GM13976 (cell line): ENCODE data around the gene RSU1.
"Not testable (repeated sequence)": the region's sequence is repeated elsewhere in the genome, so short reads cannot be mapped to it uniquely, and the experiment has no call there.

ENCODE experiments used
- DNase-seq: peaks from one replicate; pipeline ENCODE4 v3.0.0; 2012; ENCODE audit warnings: low spot score
- in situ Hi-C: fragments of 300-500 bp; cut with MboI; formaldehyde crosslinking; loops from one replicate; pipeline ENCODE4 v1.12.0; 2022; ENCODE audit warnings: low sequenced_read_pairs, mixed read lengths, inconsistent platforms; ENCODE audit not compliant: unreplicated experiment
- TF ChIP-seq, protein P1 (sequence below): IDR thresholded peaks from 2 replicates; pipeline ENCODE4 v1.5.1; 2012; ENCODE audit warnings: borderline replicate concordance, mild to moderate bottlenecking; ENCODE audit not compliant: insufficient read depth; ENCODE audit errors: extremely low read depth, missing control alignments, control extremely low read depth

Gene RSU1

GRCh38 chr10:16769331-16769730 is 47.9 kb downstream of the RSU1 start:
- TF ChIP-seq, protein P1, sequence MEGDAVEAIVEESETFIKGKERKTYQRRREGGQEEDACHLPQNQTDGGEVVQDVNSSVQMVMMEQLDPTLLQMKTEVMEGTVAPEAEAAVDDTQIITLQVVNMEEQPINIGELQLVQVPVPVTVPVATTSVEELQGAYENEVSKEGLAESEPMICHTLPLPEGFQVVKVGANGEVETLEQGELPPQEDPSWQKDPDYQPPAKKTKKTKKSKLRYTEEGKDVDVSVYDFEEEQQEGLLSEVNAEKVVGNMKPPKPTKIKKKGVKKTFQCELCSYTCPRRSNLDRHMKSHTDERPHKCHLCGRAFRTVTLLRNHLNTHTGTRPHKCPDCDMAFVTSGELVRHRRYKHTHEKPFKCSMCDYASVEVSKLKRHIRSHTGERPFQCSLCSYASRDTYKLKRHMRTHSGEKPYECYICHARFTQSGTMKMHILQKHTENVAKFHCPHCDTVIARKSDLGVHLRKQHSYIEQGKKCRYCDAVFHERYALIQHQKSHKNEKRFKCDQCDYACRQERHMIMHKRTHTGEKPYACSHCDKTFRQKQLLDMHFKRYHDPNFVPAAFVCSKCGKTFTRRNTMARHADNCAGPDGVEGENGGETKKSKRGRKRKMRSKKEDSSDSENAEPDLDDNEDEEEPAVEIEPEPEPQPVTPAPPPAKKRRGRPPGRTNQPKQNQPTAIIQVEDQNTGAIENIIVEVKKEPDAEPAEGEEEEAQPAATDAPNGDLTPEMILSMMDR: no peak
- in situ Hi-C loops: no loop called here
- no peak for DNase-seq

GRCh38 chr10:16768702-16769101 is 48.5 kb downstream of the RSU1 start:
- TF ChIP-seq, protein P1: no peak
- no peak for DNase-seq
- in situ Hi-C loops: no loop called here

DNA sequence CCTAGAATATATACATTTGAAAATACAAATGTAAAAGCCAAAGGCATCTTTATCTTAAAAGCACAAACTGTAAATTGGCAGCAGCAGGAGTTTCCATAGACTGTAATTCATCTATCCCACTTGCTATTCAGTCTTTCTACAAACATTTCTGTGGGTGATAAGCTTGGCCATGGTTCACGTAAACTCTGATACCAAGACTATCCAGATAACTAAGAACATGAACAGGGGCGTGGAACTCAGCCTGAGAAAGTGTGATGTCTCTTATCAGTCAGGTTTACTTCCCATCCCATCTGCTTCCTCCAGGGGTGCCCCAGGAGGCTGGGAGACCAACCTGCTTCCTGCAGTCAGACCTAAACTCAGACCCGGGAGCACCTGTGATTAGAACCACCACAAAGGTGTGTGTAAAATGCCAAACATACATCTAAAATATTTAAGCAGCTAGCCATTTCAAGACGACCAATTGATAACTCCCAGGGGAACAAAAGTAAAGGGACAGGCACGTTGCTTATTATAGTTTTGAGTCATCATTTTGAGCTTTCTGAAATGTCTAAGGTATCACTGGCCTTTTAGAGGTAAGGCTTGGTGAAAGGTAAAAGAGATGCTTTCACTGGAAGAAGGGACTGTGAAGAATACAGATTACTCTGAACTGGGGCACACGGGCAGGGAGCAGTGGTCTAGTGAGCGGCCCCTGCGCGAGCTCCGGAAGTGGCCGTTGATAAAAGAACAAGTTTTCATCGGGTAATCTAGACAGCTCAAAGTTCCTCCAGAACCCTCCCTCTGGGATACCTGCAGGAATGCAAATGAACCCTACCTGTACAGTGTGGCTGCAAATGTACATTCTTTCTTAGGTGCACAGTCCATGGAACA is 51.5 kb downstream of the RSU1 start:
- peak; percentile 38 for DNase-seq
- in situ Hi-C loops: no loop called here
- TF ChIP-seq, protein P1: no peak

DNA sequence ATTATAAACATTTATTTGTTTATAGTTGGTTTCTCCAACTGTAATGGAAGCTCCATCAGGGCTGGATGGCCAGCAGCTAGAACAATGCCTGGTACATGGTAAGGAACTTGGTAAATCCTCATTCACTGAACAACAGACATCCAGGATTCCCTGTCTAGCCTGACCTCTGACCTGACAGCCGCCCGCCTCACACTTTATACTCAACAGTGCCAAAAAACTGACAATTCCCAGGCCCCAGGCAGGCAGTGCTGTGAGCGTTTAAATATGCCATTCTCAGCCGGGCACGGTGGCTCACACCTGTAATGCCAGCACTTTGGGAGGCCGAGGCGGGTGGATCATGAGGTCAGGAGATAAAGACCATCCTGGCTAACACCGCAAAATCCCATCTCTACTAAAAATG is 55.9 kb downstream of the RSU1 start:
- DNase-seq: no peak
- TF ChIP-seq, protein P1: no peak
- in situ Hi-C loops: no loop called here

- TF ChIP-seq, protein P1: no peak
- no peak for DNase-seq
- in situ Hi-C loops: no loop called here
Observed at GRCh38 chr10:16756561-16757221, 60.5 kb downstream of the RSU1 start.

- in situ Hi-C loops: no loop called here
- TF ChIP-seq, protein P1: no peak
Observed at GRCh38 chr10:16754765-16755164, 62.5 kb downstream of the RSU1 start.

DNA sequence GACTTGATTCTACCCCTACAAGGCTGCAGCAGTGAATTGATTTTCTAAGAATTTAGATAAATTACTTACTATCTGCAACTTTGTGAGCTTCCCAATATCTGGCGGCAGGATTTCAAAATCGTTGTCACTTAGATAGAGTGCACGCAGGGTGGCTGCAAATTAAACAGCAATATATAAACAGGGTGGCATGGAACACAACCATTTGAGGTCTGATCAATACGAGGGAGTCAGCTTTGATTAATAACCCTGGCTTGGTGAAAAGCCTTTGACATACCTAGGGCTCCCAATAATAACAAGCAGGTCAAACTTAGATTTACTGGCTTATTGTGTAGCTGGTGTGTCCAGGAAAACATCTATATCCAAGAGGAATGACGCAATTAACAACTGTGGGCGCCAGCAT is 64.4 kb downstream of the RSU1 start:
- DNase-seq, in situ Hi-C loops: not testable (repeated sequence)

More at GRCh38 chr10:16754765-16755164, 62.5 kb downstream of the RSU1 start:
- no peak for DNase-seq
